Nephron progenitor cell (in vitro differentiated cells): ENCODE data around the gene AGTRAP.

ENCODE experiments used
- DNase-seq: peaks from one replicate; pipeline ENCODE4 v3.0.0; 2021
- H3K27ac Mint-ChIP-seq: 2 replicates; pipeline ENCODE4 v1.8.0; 2021; ENCODE audit warnings: mild to moderate bottlenecking, moderate library complexity, mixed read lengths
- H3K27me3 Mint-ChIP-seq: 2 replicates; pipeline ENCODE4 v1.8.0; 2021; ENCODE audit warnings: mild to moderate bottlenecking, low read depth, mixed read lengths; ENCODE audit not compliant: poor library complexity
- H3K36me3 Mint-ChIP-seq: 2 replicates; pipeline ENCODE4 v1.8.0; 2021; ENCODE audit warnings: low read depth, mixed read lengths
- H3K4me1 Mint-ChIP-seq: 2 replicates; pipeline ENCODE4 v1.8.0; 2021; ENCODE audit warnings: mixed read lengths
- H3K4me3 Mint-ChIP-seq: 2 replicates; pipeline ENCODE4 v1.8.0; 2021; ENCODE audit warnings: mild to moderate bottlenecking, moderate library complexity, mixed read lengths
- H3K9me3 Mint-ChIP-seq: 2 replicates; pipeline ENCODE4 v1.8.0; 2021; ENCODE audit warnings: mild to moderate bottlenecking, moderate library complexity, mixed read lengths
- CTCF ChIP-seq: fragments of 200-600 bp; sonication (generic); IDR thresholded peaks from 2 replicates; pipeline ENCODE4 v1.5.0; 2021; ENCODE audit warnings: antibody characterized with exemption

Gene AGTRAP

DNA sequence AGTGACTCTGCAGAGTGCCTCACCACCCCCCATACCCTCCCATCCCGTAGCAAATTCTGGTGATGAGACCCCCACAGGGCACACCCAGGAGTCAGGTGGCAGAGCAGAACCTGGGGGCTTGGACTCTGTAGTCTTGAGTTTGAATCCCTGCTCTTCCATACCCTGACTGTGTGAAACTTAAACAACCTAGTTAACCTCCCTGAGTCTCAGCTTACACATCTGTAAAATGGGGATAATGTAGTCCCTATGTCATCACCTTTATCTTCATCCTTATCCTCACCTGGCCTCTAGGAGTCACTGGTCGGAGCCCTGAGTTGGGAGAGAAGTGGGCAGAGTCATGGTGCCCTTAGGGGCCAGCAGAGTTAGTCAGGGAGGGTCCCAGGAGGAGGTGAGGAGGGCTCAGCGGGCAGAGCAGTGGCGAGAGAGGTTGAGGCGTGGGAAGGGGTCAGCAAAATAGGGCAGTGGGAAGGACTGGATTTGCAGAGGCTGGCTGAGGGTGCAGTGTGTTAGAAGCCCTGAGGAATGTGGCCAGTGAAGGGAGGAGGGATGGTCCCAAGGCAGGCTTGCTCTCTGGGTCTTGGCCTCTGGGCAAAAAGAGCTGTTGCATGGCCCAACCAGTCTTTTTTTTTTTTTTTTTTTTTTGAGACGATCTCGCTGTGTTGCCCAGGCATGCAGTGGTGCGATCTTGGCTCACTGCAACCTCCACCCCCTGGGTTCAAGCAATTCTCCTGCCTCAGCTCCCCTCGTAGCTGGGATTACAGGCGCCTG, 44.6 kb downstream of the AGTRAP start:
- Mint-ChIP-seq H3K27me3 (no peaks in the 10 kb centered on the region), H3K9me3 (no peaks in the 10 kb centered on the region), H3K27ac (no peak overlapping the region), H3K4me1 (peaks cover 29% of the 10 kb centered on the region), H3K36me3 (no peaks in the 10 kb centered on the region), H3K4me3 (no peak overlapping the region)
- no peak for TF ChIP-seq CTCF
- no peak for DNase-seq

DNA sequence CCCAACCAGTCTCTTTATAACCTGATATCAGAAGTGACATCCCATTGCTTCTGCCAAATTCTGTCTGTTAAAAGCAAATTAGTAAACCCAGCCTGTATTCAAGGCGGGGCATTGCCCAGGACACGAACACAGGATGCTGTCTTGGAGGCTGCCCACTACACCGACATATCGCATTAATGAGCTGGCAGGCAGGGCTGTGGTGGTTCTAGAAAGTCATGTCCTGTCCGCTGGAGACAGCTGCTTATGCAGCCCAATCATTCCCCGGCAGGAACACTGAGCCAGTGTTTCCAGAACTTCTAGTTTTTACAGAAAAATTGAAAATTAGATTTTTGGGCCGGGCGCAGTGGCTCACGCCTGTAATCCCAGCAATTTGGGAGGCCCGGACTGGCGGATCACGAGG, 45.4 kb downstream of the AGTRAP start:
- Mint-ChIP-seq H3K27me3 (no peaks in the 10 kb centered on the region), H3K27ac (no peak overlapping the region), H3K36me3 (no peaks in the 10 kb centered on the region), H3K4me1 (peaks cover 37% of the 10 kb centered on the region), H3K9me3 (no peaks in the 10 kb centered on the region), H3K4me3 (no peak overlapping the region)
- TF ChIP-seq CTCF, result no peak
- DNase-seq, result no peak

- Mint-ChIP-seq H3K4me1 (peaks cover 46% of the 10 kb centered on the region), H3K36me3 (no peaks in the 10 kb centered on the region), H3K9me3 (no peaks in the 10 kb centered on the region), H3K27ac (no peak overlapping the region), H3K4me3 (no peak overlapping the region), H3K27me3 (no peaks in the 10 kb centered on the region)
- DNase-seq, result no peak
- no peak for TF ChIP-seq CTCF
Observed at GRCh38 chr1:11782127-11782708, 46.3 kb downstream of the AGTRAP start.

DNA sequence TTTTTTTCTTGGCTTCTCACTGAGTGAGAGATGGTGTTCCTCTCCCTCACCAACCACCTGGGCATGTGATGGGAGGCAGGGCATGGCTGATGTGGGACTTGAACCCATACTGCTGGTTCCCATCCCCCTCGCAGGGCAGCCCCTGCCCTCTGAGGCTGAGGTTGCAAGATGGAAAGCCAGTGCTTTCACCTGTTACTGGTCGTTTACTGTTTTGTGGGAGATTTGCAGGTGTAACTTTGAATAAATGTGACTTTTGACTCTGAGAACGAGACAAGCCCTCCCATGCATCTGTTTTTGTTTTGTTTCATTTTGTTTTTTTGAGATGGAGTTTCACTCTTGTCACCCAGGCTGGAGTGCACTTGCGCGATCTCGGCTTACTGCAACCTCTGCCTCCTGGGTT, 47.6 kb downstream of the AGTRAP start:
- DNase-seq, result no peak
- H3K27ac Mint-ChIP-seq, result no peak overlapping the region
- no peak overlapping the region for H3K4me3 Mint-ChIP-seq
- no peaks in the 10 kb centered on the region for H3K27me3 Mint-ChIP-seq
- no peaks in the 10 kb centered on the region for H3K36me3 Mint-ChIP-seq
- peaks cover 58% of the 10 kb centered on the region for H3K4me1 Mint-ChIP-seq
- no peak for TF ChIP-seq CTCF
- H3K9me3 Mint-ChIP-seq, result no peaks in the 10 kb centered on the region

DNA sequence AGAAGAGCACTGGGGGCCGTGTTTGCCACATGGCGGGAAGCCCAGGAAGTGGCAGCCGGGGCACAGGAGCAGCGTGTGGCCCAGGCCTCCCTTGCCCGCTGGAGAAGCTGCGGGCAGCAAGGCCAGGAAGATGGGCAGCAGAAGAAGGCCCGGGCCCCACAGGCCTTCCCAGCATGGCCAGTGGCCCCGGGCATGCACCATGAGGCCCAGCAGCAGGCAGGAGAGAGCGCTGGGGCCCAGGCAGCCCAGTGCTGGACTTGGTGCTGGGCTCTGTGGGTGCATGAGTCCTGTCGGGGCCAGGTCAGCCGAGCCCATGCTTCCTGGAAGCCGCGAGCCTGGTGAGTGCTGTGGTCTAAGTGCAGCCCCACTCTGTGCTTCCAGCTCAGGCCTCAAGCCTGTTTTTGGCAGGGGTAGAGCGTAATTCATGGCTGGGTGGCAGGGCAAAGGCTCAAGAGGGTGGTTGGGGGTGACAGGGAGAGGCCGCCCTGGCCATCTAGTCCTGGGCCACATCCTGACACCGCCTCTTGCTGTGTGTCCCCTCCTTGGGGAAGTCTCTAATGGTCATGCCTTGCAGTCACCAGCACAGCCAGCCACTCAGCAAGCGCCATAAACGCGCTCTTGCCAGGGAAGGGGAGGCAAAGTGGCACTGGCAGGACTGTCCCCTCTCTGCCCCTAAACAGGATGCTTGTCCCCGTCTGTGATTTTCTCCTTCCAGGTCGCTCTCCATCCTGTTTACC, 48.5 kb downstream of the AGTRAP start:
- no peak for TF ChIP-seq CTCF

More for the DNA sequence above, 48.5 kb downstream of the AGTRAP start:
- Mint-ChIP-seq H3K36me3 (no peaks in the 10 kb centered on the region), H3K27ac (no peak overlapping the region), H3K4me3 (no peak overlapping the region), H3K9me3 (no peaks in the 10 kb centered on the region), H3K27me3 (no peaks in the 10 kb centered on the region), H3K4me1 (peaks cover 64% of the 10 kb centered on the region)
- no peak for DNase-seq
